ENCODE data around the gene NUCKS1.

DNA sequence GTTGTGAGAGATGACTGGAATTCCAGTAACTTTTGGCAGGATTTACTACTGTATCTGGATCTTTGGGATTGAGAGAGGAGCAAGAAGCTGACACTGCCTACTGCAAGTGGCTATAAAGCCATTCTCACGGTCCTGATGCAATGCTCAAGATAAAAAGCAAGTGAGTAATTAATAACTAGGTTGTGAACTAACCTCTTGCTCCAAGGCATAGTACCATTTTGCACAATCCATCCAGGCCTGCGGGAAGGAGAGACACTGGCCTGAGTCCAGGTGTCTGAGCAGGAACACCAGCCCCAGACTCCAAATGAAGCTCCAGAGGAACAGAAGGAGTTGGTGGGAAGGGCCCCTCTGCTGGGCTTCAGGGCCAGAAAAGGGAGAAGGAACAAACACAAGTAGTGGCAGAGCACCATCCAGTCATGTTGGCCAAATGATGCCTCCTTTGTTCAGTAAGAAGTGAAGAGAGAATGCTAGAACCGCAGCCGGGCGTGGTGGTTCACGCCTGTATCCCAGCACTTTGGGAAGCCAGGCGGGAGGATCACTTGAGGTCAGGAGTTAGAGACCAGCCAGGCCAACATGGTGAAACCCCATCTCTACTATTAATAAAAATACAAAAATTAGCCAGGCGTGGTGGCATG is 59.7 kb downstream of the NUCKS1 start:
- TF ChIP-seq CBX5 (IDR thresholded peaks at IDR 0.05; ENCODE audit: low read depth) = no peak
- TF ChIP-seq, protein P1, sequence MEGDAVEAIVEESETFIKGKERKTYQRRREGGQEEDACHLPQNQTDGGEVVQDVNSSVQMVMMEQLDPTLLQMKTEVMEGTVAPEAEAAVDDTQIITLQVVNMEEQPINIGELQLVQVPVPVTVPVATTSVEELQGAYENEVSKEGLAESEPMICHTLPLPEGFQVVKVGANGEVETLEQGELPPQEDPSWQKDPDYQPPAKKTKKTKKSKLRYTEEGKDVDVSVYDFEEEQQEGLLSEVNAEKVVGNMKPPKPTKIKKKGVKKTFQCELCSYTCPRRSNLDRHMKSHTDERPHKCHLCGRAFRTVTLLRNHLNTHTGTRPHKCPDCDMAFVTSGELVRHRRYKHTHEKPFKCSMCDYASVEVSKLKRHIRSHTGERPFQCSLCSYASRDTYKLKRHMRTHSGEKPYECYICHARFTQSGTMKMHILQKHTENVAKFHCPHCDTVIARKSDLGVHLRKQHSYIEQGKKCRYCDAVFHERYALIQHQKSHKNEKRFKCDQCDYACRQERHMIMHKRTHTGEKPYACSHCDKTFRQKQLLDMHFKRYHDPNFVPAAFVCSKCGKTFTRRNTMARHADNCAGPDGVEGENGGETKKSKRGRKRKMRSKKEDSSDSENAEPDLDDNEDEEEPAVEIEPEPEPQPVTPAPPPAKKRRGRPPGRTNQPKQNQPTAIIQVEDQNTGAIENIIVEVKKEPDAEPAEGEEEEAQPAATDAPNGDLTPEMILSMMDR (IDR thresholded peaks at IDR 0.05 in 2 of 3, conservative IDR thresholded peaks at IDR 0.05 in 1 of 3; ENCODE audit: control insufficient read depth in 2 of 3, extremely low read depth in 1 of 3, insufficient read depth in 1 of 3, low read depth in 3 of 3, low read length in 3 of 3) = no peak
- TF ChIP-seq CHD2 (IDR thresholded peaks at IDR 0.05; ENCODE audit: borderline replicate concordance, low read depth, low read length) = no peak
- TF ChIP-seq GABPA (IDR thresholded peaks at IDR 0.05; ENCODE audit: low read depth) = no peak
- TF ChIP-seq POLR2A (IDR thresholded peaks at IDR 0.05; ENCODE audit: low read depth, low read length) = no peak
- no peak for TF ChIP-seq ZSCAN29 (IDR thresholded peaks at IDR 0.05)
- TF ChIP-seq TCF7 (IDR thresholded peaks at IDR 0.05; ENCODE audit: borderline replicate concordance) = no peak

Measured in GM12878 (cell line).